Panc1 (cell line): ENCODE data around the gene CAMK4. TPM values are rescaled to one million over a fixed set of nuclear protein-coding genes. Genes with fewer than 3 reads are reported as not detected.

Experiments used
- ATAC-seq: fragments of 200-7000 bp; cut with Tn5 transposase; 2 replicates; pipeline ENCODE4 v1.9.1; 2020; ENCODE audit warnings: mild to moderate bottlenecking, moderate library complexity
- BruUV-seq: library from RNA; stranded (reverse); fragments of 400-500 nt; replicated peaks from 2 replicates; lab custom pipeline; 2021; lab: Mats Ljungman, UMichigan
- CTCF ChIA-PET: fragments of 300-600 bp; sonication (Branson Sonifier 250); formaldehyde crosslinking; loops from one replicate; lab custom pipeline; 2022; ENCODE audit warnings: antibody characterized with exemption; lab: Charles Lee
- POLR2A ChIA-PET: fragments of 300-600 bp; sonication (Branson Sonifier 250); formaldehyde crosslinking; loops from one replicate; lab custom pipeline; 2022; ENCODE audit warnings: antibody characterized with exemption; lab: Charles Lee
- DNase-seq: peaks from one replicate; pipeline ENCODE4 v3.0.0-alpha.2; 2010; ENCODE audit warnings: low read depth, low spot score
- H3K27ac ChIP-seq: 2 replicates; pipeline ENCODE4 v1.5.1; 2011; ENCODE audit warnings: mild to moderate bottlenecking, low read length, inconsistent platforms
- H3K27me3 ChIP-seq: fragments of 200-500 bp; sonication (Bioruptor generic); 2 replicates; pipeline ENCODE4 v1.6.0; 2014; ENCODE audit warnings: low read length, inconsistent platforms; ENCODE audit not compliant: control insufficient read depth, insufficient read depth
- H3K36me3 ChIP-seq: fragments of 200-500 bp; sonication (Bioruptor generic); 2 replicates; pipeline ENCODE4 v1.5.1; 2014; ENCODE audit warnings: inconsistent platforms, mild to moderate bottlenecking, low read length, moderate library complexity; ENCODE audit not compliant: control insufficient read depth, insufficient read depth
- H3K4me1 ChIP-seq: 2 replicates; pipeline ENCODE4 v1.5.1; 2011; ENCODE audit warnings: inconsistent platforms, mild to moderate bottlenecking, low read length, moderate library complexity; ENCODE audit not compliant: control insufficient read depth, insufficient read depth
- H3K4me3 ChIP-seq, 2 experiments: 2 replicates each; pipeline ENCODE4 v1.5.1; 2011 to 2012; ENCODE audit warnings: low read depth in 2 of 2, low read length in 2 of 2, mild to moderate bottlenecking in 2 of 2, inconsistent platforms in 1 of 2, moderate library complexity in 1 of 2
- H3K9me3 ChIP-seq: fragments of 200-500 bp; sonication (Bioruptor generic); 2 replicates; pipeline ENCODE4 v1.5.1; 2014; ENCODE audit warnings: low read depth, mild to moderate bottlenecking, inconsistent platforms, low read length, moderate library complexity; ENCODE audit not compliant: control insufficient read depth, insufficient read depth
- CTCF ChIP-seq: fragments of 450-650 bp; IDR thresholded peaks from 2 replicates; pipeline ENCODE4 v1.5.1; 2017; ENCODE audit warnings: mild to moderate bottlenecking
- POLR2AphosphoS5 ChIP-seq: IDR thresholded peaks from 2 replicates; pipeline ENCODE4 v1.6.1; 2012; ENCODE audit warnings: mild to moderate bottlenecking, low read depth, low read length, moderate library complexity
- REST ChIP-seq, 2 experiments: IDR thresholded peaks; 2 replicates each; pipeline ENCODE4 v1.6.1; 2011 to 2012; ENCODE audit warnings: low read depth in 2 of 2, control low read depth in 1 of 2, low read length in 1 of 2, mild to moderate bottlenecking in 1 of 2, moderate library complexity in 1 of 2; ENCODE audit not compliant: insufficient read depth in 1 of 2
- SIN3A ChIP-seq: IDR thresholded peaks from 2 replicates; pipeline ENCODE4 v1.6.1; 2012; ENCODE audit warnings: low read depth, mild to moderate bottlenecking, low read length, moderate library complexity, borderline replicate concordance; ENCODE audit not compliant: insufficient read depth
- TCF7L2 ChIP-seq: IDR thresholded peaks from 2 replicates; pipeline ENCODE4 v1.6.1; 2011; ENCODE audit warnings: mild to moderate bottlenecking, low read depth, low read length, inconsistent platforms
- in situ Hi-C: cut with HindIII; loops from 2 replicates; pipeline ENCODE4 v1.10.0; 2016; ENCODE audit warnings: low sequenced_read_pairs, low pct_unique_long_range_greater_than_20kb
- intact Hi-C: fragments of 100-400 bp; cut with micrococcal nuclease; formaldehyde crosslinking; loops from one replicate; pipeline ENCODE4 v1.10.0; 2022; ENCODE audit not compliant: unreplicated experiment
- total RNA-seq: library from RNA; stranded (reverse); gene quantifications from one replicate; pipeline ENCODE4 v1.2.1, GENCODE V29; 2021; ENCODE audit not compliant: unreplicated experiment

CAMK4 gene
- total RNA-seq, 1 experiment from 2014 or later = 0.39 TPM

GRCh38 chr5:111384220-111384619 is 160.0 kb downstream of the CAMK4 start:
- H3K27ac ChIP-seq = no peak overlapping the region
- H3K27me3 ChIP-seq = no peaks in the 10 kb centered on the region
- CTCF ChIA-PET = no interaction called here
- ATAC-seq (no peak), DNase-seq (no peak)
- no peak for TF ChIP-seq CTCF
- TF ChIP-seq POLR2AphosphoS5 = no peak
- TF ChIP-seq SIN3A = no peak
- TF ChIP-seq REST (IDR thresholded peaks at IDR 0.05; ENCODE audit: insufficient read depth in 1 of 2, low read depth in 2 of 2, low read length in 1 of 2) = no peak
- no peak for TF ChIP-seq TCF7L2
- no peaks in the 10 kb centered on the region for H3K9me3 ChIP-seq
- intact Hi-C loops (no loop called here), in situ Hi-C loops (no loop called here)
- BruUV-seq = no TSS peak
- H3K36me3 ChIP-seq = no peaks in the 10 kb centered on the region
- no peaks in the 10 kb centered on the region for H3K4me1 ChIP-seq
- POLR2A ChIA-PET = no interaction called here
- H3K4me3 ChIP-seq = no peak overlapping the region

GRCh38 chr5:111385051-111385450 is 160.9 kb downstream of the CAMK4 start:
- BruUV-seq = no TSS peak
- no peak for DNase-seq
- ATAC-seq = no peak
- in situ Hi-C loops (no loop called here), intact Hi-C loops (no loop called here)
- ChIA-PET CTCF (interaction anchor here (0.7 kb wide), 1 partner anchor 76 kb away, joined by 3 read pairs; no protein-coding TSS in a partner anchor), POLR2A (no interaction called here)
- Histone ChIP-seq H3K27ac (no peak overlapping the region), H3K9me3 (no peaks in the 10 kb centered on the region), H3K36me3 (no peaks in the 10 kb centered on the region), H3K4me1 (no peaks in the 10 kb centered on the region), H3K27me3 (no peaks in the 10 kb centered on the region), H3K4me3 (no peak overlapping the region)
- TF ChIP-seq SIN3A = no peak
- TF ChIP-seq REST (IDR thresholded peaks at IDR 0.05; ENCODE audit: insufficient read depth in 1 of 2, low read depth in 2 of 2, low read length in 1 of 2) = no peak
- no peak for TF ChIP-seq TCF7L2
- no peak for TF ChIP-seq CTCF
- no peak for TF ChIP-seq POLR2AphosphoS5
